Mesothelial cell of epicardium (in vitro differentiated cells): ENCODE results near the gene KIAA0930. TPM values are rescaled to one million over a fixed set of nuclear protein-coding genes. Genes with fewer than 3 reads are reported as not detected.
"Not testable (repeated sequence)": the region's sequence is repeated elsewhere in the genome, so short reads cannot be mapped to it uniquely, and the experiment has no call there.

Source experiments
- DNase-seq, 2 experiments: peaks; one replicate each; pipeline ENCODE4 v3.0.0; 2021; ENCODE audit warnings: low spot score in 2 of 2; ENCODE audit not compliant: unreplicated experiment in 2 of 2
- H3K27ac Mint-ChIP-seq: 2 replicates; pipeline ENCODE4 v1.8.0; 2021; ENCODE audit warnings: mixed read lengths
- H3K27me3 Mint-ChIP-seq: 2 replicates; pipeline ENCODE4 v1.8.0; 2021; ENCODE audit warnings: low read depth, mixed read lengths
- H3K36me3 Mint-ChIP-seq: 2 replicates; pipeline ENCODE4 v1.8.0; 2021; ENCODE audit warnings: mixed read lengths
- H3K4me1 Mint-ChIP-seq: 2 replicates; pipeline ENCODE4 v1.8.0; 2021; ENCODE audit warnings: mixed read lengths
- H3K4me3 Mint-ChIP-seq: 2 replicates; pipeline ENCODE4 v1.8.0; 2021; ENCODE audit warnings: mild to moderate bottlenecking, moderate library complexity, mixed read lengths
- H3K9me3 Mint-ChIP-seq: 2 replicates; pipeline ENCODE4 v1.8.0; 2021; ENCODE audit warnings: mixed read lengths
- total RNA-seq: library from RNA; stranded (reverse); gene quantifications from 3 replicates; pipeline ENCODE4 v1.2.1, GENCODE V29; 2021
- TF ChIP-seq, protein P1 (sequence below): fragments of 200-600 bp; sonication (generic); IDR thresholded peaks from one replicate; pipeline ENCODE4 v1.5.0; 2021; ENCODE audit warnings: antibody characterized with exemption; ENCODE audit not compliant: unreplicated experiment

KIAA0930 gene
- total RNA-seq, 1 donor from 2014 or later = 31.1 TPM

DNA sequence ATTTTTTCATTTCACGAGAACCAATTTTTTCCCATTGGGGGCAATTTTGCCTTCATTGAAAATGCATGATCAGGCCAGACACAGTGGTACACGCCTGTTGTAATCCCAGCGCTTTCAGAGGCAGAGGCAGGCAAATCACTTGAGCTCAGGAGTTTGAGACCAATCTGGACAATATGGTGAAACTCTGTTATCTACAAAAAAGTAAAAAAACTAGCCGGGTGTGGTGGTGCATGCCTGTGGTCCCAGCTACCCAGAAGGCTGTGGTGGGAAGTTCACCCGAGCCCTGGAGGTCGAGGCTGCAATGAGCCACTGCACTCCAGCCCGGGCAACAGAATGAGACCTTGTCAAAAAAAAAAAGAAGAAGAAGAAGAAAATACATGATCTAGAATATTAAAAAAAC is 24.8 kb upstream of the KIAA0930 start:
- H3K27me3 Mint-ChIP-seq = no peaks in the 10 kb centered on the region

DNA sequence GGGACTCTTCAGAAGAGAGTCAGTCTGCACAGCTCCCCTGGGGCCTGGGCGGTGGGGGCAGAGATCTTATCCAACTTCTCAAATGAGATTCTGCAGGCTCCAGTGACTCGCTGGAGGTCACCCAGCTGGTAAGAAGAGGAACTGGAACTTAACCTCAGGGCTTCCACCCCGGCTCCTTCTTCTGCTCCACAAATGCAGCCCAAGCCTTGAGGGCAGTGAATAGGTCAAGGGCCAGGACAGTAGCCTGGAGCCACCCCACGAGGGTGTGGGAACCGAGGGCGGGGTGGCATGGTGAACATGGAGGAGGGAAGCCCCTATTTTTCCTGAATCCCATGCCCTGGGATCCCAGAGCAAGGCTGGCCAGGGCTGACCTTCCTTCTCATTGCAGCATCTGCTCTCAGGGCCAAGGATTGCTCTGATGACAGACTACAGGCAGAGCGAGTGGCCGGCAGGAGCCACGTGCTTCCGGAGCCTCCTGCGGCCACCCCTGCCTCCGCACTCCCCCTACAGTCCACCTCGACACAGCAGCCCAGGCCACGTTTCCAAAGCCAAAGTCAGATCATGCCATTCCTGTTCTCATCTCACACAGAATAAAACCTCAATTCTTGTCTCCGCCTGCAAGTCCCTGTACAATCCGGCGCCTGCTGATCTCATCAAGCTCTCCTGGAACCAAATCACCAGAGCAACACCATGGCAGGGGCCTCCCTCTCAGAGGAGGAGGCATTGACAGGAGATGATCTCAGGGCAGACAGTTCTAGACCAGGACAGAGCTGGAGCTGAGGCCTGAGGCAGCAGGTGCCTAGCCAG is 23.0 kb upstream of the KIAA0930 start:
- Mint-ChIP-seq H3K27me3 (no peaks in the 10 kb centered on the region), H3K4me1 (peaks cover 6% of the 10 kb centered on the region), H3K36me3 (no peaks in the 10 kb centered on the region), H3K4me3 (no peak overlapping the region), H3K27ac (no peak overlapping the region), H3K9me3 (no peaks in the 10 kb centered on the region)
- DNase-seq = no peak
- TF ChIP-seq, protein P1, sequence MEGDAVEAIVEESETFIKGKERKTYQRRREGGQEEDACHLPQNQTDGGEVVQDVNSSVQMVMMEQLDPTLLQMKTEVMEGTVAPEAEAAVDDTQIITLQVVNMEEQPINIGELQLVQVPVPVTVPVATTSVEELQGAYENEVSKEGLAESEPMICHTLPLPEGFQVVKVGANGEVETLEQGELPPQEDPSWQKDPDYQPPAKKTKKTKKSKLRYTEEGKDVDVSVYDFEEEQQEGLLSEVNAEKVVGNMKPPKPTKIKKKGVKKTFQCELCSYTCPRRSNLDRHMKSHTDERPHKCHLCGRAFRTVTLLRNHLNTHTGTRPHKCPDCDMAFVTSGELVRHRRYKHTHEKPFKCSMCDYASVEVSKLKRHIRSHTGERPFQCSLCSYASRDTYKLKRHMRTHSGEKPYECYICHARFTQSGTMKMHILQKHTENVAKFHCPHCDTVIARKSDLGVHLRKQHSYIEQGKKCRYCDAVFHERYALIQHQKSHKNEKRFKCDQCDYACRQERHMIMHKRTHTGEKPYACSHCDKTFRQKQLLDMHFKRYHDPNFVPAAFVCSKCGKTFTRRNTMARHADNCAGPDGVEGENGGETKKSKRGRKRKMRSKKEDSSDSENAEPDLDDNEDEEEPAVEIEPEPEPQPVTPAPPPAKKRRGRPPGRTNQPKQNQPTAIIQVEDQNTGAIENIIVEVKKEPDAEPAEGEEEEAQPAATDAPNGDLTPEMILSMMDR = no peak

More for the DNA sequence above, 24.8 kb upstream of the KIAA0930 start:
- Mint-ChIP-seq H3K4me1 (peaks cover 16% of the 10 kb centered on the region), H3K9me3 (no peaks in the 10 kb centered on the region), H3K36me3 (no peaks in the 10 kb centered on the region), H3K27ac (no peak overlapping the region), H3K4me3 (no peak overlapping the region)
- DNase-seq = no peak
- TF ChIP-seq, protein P1 = no peak

DNA sequence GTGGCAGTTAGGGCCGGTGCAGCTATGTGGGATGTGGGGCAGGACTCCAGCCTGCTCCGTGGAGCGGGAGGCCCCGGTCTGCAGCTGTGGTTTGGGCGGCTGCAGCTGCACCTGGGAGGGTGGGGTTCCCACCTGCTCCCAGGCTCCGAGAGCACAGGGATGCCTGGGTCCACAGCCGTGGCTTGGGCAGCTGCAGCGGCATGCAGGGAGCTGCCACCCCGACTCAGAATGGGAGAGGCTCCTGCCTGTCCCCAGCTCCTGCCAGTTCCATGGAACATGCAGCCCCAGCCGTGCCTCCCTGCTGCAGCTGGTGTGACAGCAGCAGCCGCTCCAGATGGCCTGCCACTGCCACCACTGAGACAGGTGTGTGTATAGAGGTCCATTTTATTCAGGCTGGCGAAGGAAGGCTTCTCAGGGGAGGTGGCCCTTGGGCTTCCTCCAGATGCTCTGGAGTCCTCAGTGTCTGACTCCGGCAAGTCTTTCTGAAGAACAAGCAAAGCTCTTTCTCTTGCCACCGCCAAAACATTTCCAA is 22.3 kb upstream of the KIAA0930 start:
- H3K9me3 Mint-ChIP-seq = peaks cover 2% of the 10 kb centered on the region
- no peaks in the 10 kb centered on the region for H3K27me3 Mint-ChIP-seq
- H3K4me3 Mint-ChIP-seq = no peak overlapping the region
- no peaks in the 10 kb centered on the region for H3K36me3 Mint-ChIP-seq
- no peak for DNase-seq
- no peak overlapping the region for H3K27ac Mint-ChIP-seq
- TF ChIP-seq, protein P1 = no peak
- peaks cover 6% of the 10 kb centered on the region for H3K4me1 Mint-ChIP-seq

DNA sequence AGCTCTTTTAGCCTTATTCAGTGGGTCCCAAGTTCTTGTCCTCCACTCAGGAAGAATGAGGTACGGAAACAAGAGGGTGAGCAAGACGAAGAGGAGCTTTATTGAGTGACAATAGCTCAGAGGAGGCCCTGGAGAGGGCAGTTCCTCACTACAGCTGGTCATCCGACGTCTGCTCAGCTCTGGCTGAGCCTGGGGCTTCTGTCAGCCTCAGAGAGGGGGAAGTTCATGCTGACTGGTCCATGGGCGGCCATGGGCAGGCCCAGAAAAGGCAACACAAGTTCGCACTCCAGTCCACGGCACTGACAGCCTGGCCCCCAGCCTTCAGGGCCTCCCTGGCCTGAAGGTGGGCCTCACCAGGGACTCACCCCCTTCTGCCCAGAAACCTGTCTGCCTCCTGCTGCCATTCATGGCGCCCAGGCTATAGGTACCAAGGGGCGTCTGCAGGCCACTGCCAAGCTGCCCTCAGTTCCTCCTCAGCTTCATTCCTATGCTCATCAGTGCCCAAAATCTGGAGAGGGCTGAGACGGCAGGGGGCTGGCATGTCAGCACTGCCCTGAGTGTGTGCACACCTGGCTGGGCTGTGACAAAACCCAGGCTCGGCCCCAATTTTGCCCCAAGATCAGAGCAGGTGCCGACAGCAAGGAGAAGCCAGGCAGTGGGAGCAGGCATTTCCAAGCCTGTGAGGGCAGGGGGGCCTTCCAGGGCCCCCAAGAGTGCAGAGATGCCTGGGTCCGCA is 21.7 kb upstream of the KIAA0930 start:
- Mint-ChIP-seq H3K36me3 (no peaks in the 10 kb centered on the region), H3K4me3 (no peak overlapping the region), H3K9me3 (peaks cover 5% of the 10 kb centered on the region), H3K27me3 (no peaks in the 10 kb centered on the region), H3K27ac (no peak overlapping the region), H3K4me1 (peaks cover 6% of the 10 kb centered on the region)
- no peak for DNase-seq
- TF ChIP-seq, protein P1 = no peak

DNA sequence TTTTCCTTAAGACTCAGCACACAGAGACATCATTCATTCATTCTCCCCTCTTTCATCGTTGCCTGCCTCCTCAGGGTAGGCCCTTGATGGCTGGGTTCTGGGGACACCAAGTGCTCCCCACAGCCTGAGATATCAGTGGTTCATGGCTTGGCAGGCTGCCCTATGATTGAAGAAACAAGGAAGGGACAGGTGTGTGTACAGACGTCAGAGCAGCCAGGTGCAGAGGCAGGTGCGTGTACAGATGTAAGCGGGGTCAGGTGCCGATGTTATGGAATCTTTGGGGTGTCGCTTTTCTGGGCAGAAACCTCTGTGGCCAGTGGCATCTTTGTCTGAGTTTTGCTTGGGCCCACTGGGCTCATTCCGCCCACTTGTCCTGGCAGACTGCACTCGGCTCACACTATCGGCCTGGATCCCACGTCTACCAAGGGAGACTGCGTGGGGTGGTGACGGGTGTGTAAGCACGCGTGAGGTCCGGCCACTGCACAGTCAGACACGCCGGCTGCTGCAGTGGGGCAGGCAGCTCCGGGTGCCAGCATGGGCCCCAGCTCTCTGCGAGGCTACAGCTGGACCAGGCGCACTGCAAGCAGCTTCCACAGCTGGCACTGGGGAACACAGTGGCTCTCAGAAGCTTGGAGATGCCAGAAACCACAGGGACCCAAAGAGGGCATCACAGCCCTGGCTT is 20.9 kb upstream of the KIAA0930 start:
- no peak for DNase-seq

DNA sequence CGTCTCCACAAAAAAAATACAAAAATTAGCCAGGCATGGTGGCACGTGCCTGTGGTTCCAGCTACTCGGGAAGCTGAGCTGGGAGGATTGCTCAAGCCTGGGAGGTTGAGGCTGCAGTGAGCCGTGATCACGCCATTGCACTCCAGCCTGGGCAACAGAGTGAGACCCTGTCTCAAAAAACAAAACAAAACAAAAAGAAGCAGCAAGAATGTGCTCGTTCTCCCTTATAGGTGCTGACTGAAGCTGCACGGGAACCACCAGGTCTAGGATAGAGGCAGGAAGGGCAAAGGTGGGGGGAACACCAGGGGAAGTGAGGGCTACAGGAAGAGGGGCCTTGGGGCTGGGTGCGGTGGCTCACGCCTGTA is 19.7 kb upstream of the KIAA0930 start:
- H3K4me1 Mint-ChIP-seq, H3K27me3 Mint-ChIP-seq, DNase-seq: not testable (repeated sequence)

More for the DNA sequence above, 20.9 kb upstream of the KIAA0930 start:
- H3K27ac Mint-ChIP-seq = no peak overlapping the region
- TF ChIP-seq, protein P1 = no peak
- no peaks in the 10 kb centered on the region for H3K36me3 Mint-ChIP-seq
- no peaks in the 10 kb centered on the region for H3K27me3 Mint-ChIP-seq
- H3K4me1 Mint-ChIP-seq = peaks cover 6% of the 10 kb centered on the region
- H3K9me3 Mint-ChIP-seq = peaks cover 9% of the 10 kb centered on the region
- no peak overlapping the region for H3K4me3 Mint-ChIP-seq

More for the DNA sequence above, 19.7 kb upstream of the KIAA0930 start:
- not testable (repeated sequence) for H3K27ac Mint-ChIP-seq, H3K4me3 Mint-ChIP-seq, H3K9me3 Mint-ChIP-seq, H3K36me3 Mint-ChIP-seq
